HG02623 (cell line): ENCODE data around the gene NAIP.
A peak's percentile ranks its signal among the peaks of the same experiment; 100 is the strongest.
"Not testable (repeated sequence)": the region's sequence is repeated elsewhere in the genome, so short reads cannot be mapped to it uniquely, and the experiment has no call there.

Source experiments
- ATAC-seq: cut with Tn5 transposase; IDR thresholded peaks from one replicate; pipeline ENCODE4 v1.9.1; 2021; ENCODE audit warnings: moderate library complexity; ENCODE audit not compliant: unreplicated experiment

The NAIP gene

GRCh38 chr5:70931709-70932368, 93.3 kb downstream of the NAIP start:
- not testable (repeated sequence) for ATAC-seq

GRCh38 chr5:70925211-70925562, 100.0 kb downstream of the NAIP start:
- ATAC-seq, result peak; percentile 23
